Measurements from ENCODE around the gene UGT1A9.

Gene UGT1A9

DNA sequence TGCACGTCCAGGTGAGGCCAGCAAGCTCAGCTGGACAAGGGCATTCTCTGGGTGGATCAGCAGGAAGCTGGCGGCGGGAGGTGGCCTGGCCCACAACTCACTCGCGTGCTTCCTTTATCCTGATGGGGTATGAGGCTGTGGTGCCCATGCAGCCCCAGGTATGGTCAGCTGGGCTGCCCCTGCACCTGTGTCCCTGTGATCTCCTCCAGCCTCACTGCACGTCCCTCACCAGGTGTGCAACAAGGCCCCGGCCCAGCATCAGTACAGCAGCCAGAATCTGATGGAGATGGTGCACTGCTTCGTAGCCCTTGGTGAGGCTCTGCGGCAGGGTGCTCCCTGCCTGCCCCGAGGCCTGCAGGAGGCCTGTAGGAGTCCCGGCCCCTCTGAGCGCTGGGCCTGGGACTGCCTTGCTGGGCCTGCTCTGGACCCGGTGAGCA, 124.1 kb downstream of the UGT1A9 start:
- TF ChIP-seq, protein P1, sequence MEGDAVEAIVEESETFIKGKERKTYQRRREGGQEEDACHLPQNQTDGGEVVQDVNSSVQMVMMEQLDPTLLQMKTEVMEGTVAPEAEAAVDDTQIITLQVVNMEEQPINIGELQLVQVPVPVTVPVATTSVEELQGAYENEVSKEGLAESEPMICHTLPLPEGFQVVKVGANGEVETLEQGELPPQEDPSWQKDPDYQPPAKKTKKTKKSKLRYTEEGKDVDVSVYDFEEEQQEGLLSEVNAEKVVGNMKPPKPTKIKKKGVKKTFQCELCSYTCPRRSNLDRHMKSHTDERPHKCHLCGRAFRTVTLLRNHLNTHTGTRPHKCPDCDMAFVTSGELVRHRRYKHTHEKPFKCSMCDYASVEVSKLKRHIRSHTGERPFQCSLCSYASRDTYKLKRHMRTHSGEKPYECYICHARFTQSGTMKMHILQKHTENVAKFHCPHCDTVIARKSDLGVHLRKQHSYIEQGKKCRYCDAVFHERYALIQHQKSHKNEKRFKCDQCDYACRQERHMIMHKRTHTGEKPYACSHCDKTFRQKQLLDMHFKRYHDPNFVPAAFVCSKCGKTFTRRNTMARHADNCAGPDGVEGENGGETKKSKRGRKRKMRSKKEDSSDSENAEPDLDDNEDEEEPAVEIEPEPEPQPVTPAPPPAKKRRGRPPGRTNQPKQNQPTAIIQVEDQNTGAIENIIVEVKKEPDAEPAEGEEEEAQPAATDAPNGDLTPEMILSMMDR (IDR thresholded peaks at IDR 0.05; ENCODE audit: low read length, missing control alignments) = no peak
- DNase-seq (ENCODE audit: low read depth) = no peak
- H3K4me3 ChIP-seq (replicated peaks; ENCODE audit: low read depth, low read length) = no peak overlapping the region

DNA sequence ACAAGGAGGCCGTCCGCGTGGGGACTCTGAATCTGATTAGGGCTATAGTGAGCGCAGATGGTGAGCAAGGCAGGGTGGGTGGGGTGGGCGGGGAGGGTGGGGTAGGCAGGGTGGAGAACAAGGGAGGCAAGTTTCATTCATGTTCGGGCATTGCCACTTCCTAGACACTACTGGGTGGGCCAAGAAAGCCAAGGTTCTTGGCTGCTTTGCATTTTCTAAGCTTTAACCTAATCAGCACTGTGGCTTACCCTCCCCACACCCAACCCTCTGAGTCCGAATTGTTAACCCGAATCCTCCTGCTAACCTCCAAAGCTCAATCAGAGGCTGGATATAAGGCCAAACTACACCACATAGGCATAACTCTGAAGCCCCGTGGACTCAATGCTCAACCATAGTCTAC, 124.6 kb downstream of the UGT1A9 start:
- H3K4me3 ChIP-seq (replicated peaks; ENCODE audit: low read depth, low read length) = no peak overlapping the region
- DNase-seq (ENCODE audit: low read depth) = no peak
- TF ChIP-seq, protein P1 (IDR thresholded peaks at IDR 0.05; ENCODE audit: low read length, missing control alignments) = no peak

DNA sequence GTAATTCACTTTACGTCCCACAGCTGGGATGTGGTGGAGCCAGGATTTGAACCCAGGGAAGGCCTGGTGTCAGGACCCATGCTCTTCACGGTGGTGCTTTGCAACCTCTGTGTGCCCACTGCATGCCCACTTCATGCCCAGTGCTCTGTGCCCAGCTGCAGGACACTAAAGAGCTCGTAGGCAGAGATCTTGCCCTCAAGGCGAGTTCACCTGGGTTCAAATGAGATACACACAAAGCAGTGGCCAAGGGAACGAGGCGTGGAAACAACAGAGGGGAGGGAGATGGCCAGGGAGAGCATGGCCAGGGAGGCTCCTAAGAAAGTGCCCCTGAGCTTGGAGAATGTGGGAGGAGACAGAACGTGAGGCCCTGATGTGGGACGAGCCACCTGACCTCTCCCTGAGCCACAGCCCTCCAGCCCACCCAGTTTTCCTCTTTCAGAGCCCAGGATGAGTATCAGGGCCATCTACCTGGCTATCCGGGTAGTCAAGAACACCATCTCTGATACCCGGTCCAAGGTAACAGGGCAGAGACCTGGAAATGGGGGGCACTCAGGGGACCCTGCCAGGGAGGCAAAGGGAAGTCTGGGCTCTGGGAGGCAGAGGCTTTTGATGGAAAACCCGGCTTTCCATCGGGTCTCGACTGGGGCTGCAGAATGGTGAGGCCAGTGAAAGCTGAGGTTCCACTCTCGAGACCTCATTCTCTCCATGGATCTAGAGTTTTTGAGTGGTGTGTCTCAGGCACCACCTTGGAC, 126.8 kb downstream of the UGT1A9 start:
- no peak for DNase-seq (ENCODE audit: low read depth)
- TF ChIP-seq, protein P1 (IDR thresholded peaks at IDR 0.05; ENCODE audit: low read length, missing control alignments) = no peak
- H3K4me3 ChIP-seq (replicated peaks; ENCODE audit: low read depth, low read length) = no peak overlapping the region

DNA sequence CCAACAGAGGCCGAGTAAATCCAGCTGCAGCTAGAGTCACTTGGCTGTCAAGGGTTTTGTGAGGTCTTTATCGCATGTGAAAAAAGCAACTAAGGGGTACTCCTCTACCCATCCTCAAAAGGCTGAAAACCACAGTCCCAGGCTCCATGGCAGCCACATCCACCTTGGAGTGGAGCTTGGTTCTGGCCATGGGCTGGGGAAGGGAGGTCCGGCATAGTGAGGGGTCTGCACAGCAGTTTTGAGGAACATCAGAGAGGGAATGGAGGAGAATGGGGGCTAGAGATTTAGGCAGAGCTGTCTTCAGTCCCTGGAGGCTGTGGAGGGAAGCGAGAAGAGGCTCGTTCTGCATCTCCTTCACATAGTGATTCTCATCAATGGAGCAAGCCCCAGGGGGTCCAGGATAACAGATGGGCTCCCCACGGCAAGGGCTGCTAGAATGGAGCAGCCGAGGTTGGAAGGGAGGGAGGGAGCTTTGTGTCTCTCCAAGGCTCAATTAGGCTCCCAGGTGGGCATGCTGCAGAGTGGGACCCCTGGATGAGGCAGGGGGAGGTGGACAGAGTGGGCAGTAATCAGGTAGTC, 127.5 kb downstream of the UGT1A9 start:
- TF ChIP-seq, protein P1 (IDR thresholded peaks at IDR 0.05; ENCODE audit: low read length, missing control alignments) = no peak
- no peak overlapping the region for H3K4me3 ChIP-seq (replicated peaks; ENCODE audit: low read depth, low read length)
- DNase-seq (ENCODE audit: low read depth) = no peak

DNA sequence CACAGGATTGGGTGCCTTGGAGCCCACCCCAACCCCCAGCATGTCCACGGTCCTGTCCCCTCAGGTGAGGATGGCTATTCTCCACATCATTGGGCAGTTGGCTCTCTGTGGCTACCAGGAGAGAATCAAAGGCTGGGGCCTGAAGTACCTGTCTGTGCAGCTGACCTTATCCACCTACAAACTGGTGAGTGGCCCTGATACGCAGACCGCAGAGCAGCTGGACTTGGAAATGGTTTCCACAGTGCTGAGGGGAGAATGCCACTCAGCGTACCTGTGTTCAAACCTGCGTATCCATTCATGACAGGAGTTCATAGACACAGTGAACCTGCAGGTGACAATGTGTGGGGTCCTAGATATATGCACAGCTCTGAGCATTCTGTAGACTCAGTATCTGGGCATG, 128.0 kb downstream of the UGT1A9 start:
- no peak overlapping the region for H3K4me3 ChIP-seq (replicated peaks; ENCODE audit: low read depth, low read length)
- TF ChIP-seq, protein P1 (IDR thresholded peaks at IDR 0.05; ENCODE audit: low read length, missing control alignments) = no peak
- DNase-seq (ENCODE audit: low read depth) = no peak

DNA sequence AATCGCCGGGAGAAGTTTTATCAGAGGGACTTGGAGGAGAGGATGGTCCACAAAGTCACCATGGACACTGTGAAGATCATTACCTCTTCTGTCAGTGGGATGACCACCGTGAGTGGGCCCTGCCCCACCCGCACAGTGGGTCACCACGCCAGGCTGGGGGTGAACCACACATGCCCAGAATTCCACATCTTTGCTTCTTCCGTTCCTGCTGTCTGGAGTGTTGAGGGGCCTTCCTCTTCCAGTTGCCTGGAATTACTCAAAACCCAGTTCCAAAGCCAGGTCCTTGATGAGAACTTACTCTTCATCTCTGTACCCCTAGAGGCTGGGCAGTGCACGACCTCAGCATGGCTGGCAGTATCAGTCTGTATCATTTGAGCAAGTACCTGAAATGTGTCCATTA, 128.5 kb downstream of the UGT1A9 start:
- DNase-seq (ENCODE audit: low read depth) = no peak
- no peak overlapping the region for H3K4me3 ChIP-seq (replicated peaks; ENCODE audit: low read depth, low read length)
- TF ChIP-seq, protein P1 (IDR thresholded peaks at IDR 0.05; ENCODE audit: low read length, missing control alignments) = no peak

Measured in fibroblast of pulmonary artery (primary cell).